ENCODE measurements around the gene CKB.

DNA sequence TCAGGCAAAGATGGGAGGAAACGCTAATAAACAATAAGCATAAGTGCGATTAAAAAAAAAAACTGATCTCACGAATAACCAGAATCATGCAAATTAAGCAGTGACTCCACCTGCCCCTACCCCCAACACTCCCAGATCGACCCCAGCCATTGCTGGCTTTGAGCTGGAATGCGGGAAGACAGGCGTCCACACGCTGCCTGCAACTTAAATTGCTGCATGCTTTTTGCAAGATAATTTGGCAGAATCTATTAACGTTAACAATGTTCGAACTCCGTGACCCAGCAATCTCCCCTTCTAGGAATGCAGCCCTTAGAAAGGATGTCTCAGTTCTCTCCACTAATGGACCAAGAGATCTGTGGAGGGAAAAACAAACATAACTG is 935 bp upstream of the CKB start:
- TF ChIP-seq REST (IDR thresholded peaks at IDR 0.05; ENCODE audit: insufficient read depth in 1 of 2, low read depth in 2 of 2, low read length in 2 of 2) (no peak), POLR2AphosphoS5 (IDR thresholded peaks at IDR 0.05; ENCODE audit: low read depth, low read length) (no peak), TAF1 (IDR thresholded peaks at IDR 0.05; ENCODE audit: borderline replicate concordance, insufficient read depth, low read length) (no peak), FOXP2 (optimal IDR thresholded peaks at IDR 0.05; ENCODE audit: borderline replicate concordance, extremely low read depth, extremely low read length, insufficient read depth) (no peak)
